B cell (primary cell): ENCODE data around the gene CTRB2. TPM values are rescaled to one million over a fixed set of nuclear protein-coding genes. Genes with fewer than 3 reads are reported as not detected.

Experiments used
- ATAC-seq: fragments of 200-7000 bp; cut with Tn5 transposase; one replicate; pipeline ENCODE4 v1.10.0; 2021; ENCODE audit warnings: low read depth, mild to moderate bottlenecking, moderate number of reproducible peaks, moderate library complexity
- CTCF ChIA-PET: fragments of 350-600 bp; sonication (Branson Sonifier 250); formaldehyde crosslinking; loops from one replicate; lab custom pipeline; 2021; ENCODE audit warnings: antibody characterized with exemption, inconsistent platforms; lab: Charles Lee
- POLR2A ChIA-PET: fragments of 350-600 bp; sonication (Branson Sonifier 250); formaldehyde crosslinking; loops from one replicate; lab custom pipeline; 2021; ENCODE audit warnings: antibody characterized with exemption; lab: Charles Lee
- DNase-seq: peaks from one replicate; pipeline ENCODE4 v3.0.0; 2013
- H2AFZ ChIP-seq: 2 replicates; pipeline ENCODE4 v1.6.1; 2012; ENCODE audit warnings: mild to moderate bottlenecking, low read depth, low read length; ENCODE audit not compliant: insufficient read depth, poor library complexity, severe bottlenecking
- H3K27ac ChIP-seq, 2 donors: 1 replicate in 1 of 2; 2 replicates in 1 of 2; pipeline ENCODE4 v1.5.1; 2012 to 2013; ENCODE audit warnings: low read length in 2 of 2, mild to moderate bottlenecking in 2 of 2, moderate library complexity in 1 of 2
- H3K27me3 ChIP-seq, 4 experiments: fragments of 200-600 bp in 1 of 4; sonication (generic) in 1 of 4; replicated peaks in 1 of 4; 1 replicate in 2 of 4; 2 replicates in 2 of 4; pipeline versions ENCODE4 v1.6.1 to v1.7.0; 2013 to 2016; ENCODE audit warnings: low read length in 3 of 4, mild to moderate bottlenecking in 2 of 4, mixed read lengths in 1 of 4, moderate library complexity in 1 of 4; ENCODE audit not compliant: insufficient read depth in 4 of 4, control insufficient read depth in 3 of 4; ENCODE audit errors: control extremely low read depth in 1 of 4
- H3K36me3 ChIP-seq, 2 experiments: replicated peaks in 1 of 2; 1 replicate in 1 of 2; 2 replicates in 1 of 2; pipeline versions ENCODE4 v1.6.1 to v1.7.1; 2013; ENCODE audit warnings: low read length in 1 of 2; ENCODE audit not compliant: insufficient read depth in 2 of 2, control insufficient read depth in 1 of 2; ENCODE audit errors: control extremely low read depth in 1 of 2, extremely low read depth in 1 of 2
- H3K4me1 ChIP-seq, 2 donors: fragments of 200-600 bp in 1 of 2; sonication (generic) in 1 of 2; 1 replicate in 1 of 2; 2 replicates in 1 of 2; pipeline versions ENCODE4 v1.5.1 to v1.6.1; 2013 to 2017; ENCODE audit warnings: low read length in 2 of 2; ENCODE audit not compliant: control insufficient read depth in 2 of 2, insufficient read depth in 2 of 2
- H3K4me2 ChIP-seq: replicated peaks from 2 replicates; pipeline ENCODE3; 2012; ENCODE audit warnings: mild to moderate bottlenecking, low read depth, low read length; ENCODE audit not compliant: poor library complexity, severe bottlenecking
- H3K4me3 ChIP-seq, 5 experiments: fragments of 200-600 bp in 1 of 5; sonication (generic) in 1 of 5; 1 replicate in 3 of 5; 2 replicates in 2 of 5; pipeline versions ENCODE4 v1.5.1 to v1.7.0; 2011 to 2016; ENCODE audit warnings: low read length in 4 of 5, mild to moderate bottlenecking in 4 of 5, low read depth in 2 of 5, control low read depth in 1 of 5, moderate library complexity in 1 of 5; ENCODE audit not compliant: insufficient read depth in 1 of 5; ENCODE audit errors: control extremely low read depth in 1 of 5, extremely low read depth in 1 of 5
- H3K79me2 ChIP-seq: fragments of 200-600 bp; sonication (generic); one replicate; pipeline ENCODE4 v1.6.0; 2016; ENCODE audit warnings: low read length; ENCODE audit not compliant: control insufficient read depth, insufficient read depth
- H3K9ac ChIP-seq: fragments of 200-600 bp; sonication (generic); 2 replicates; pipeline ENCODE4 v1.6.1; 2017; ENCODE audit warnings: mild to moderate bottlenecking, low read length, moderate library complexity
- H3K9me3 ChIP-seq, 3 donors: one replicate each; pipeline versions ENCODE4 v1.6.1 to v1.7.1; 2013; ENCODE audit warnings: low read length in 2 of 3; ENCODE audit not compliant: control insufficient read depth in 2 of 3, insufficient read depth in 1 of 3; ENCODE audit errors: control extremely low read depth in 1 of 3
- H4K20me1 ChIP-seq: 2 replicates; pipeline ENCODE4 v1.6.0; 2012; ENCODE audit warnings: mild to moderate bottlenecking, low read length; ENCODE audit not compliant: insufficient read depth, control insufficient read depth, poor library complexity, severe bottlenecking
- H3K27ac Mint-ChIP-seq: one replicate; pipeline ENCODE4 v1.8.0; 2021; ENCODE audit warnings: mixed read lengths
- H3K27me3 Mint-ChIP-seq: one replicate; pipeline ENCODE4 v1.8.0; 2021; ENCODE audit warnings: mixed read lengths
- H3K4me1 Mint-ChIP-seq: one replicate; pipeline ENCODE4 v1.8.0; 2021; ENCODE audit warnings: mixed read lengths
- H3K4me3 Mint-ChIP-seq: one replicate; pipeline ENCODE4 v1.8.0; 2021; ENCODE audit warnings: mixed read lengths
- H3K9me3 Mint-ChIP-seq: one replicate; pipeline ENCODE4 v1.8.0; 2022; ENCODE audit warnings: mixed read lengths; ENCODE audit not compliant: insufficient read depth
- CTCF ChIP-seq: fragments of 200-600 bp; IDR thresholded peaks from one replicate; pipeline ENCODE4 v1.8.0; 2022; ENCODE audit warnings: antibody characterized with exemption, mild to moderate bottlenecking
- WGBS: methylation state at CpG from one replicate; pipeline ENCODE4 v1.1.5; 2013; ENCODE audit warnings: missing lambda C conversion rate; ENCODE audit not compliant: insufficient coverage; 5-methylcytosine and 5-hydroxymethylcytosine counted together
- intact Hi-C: fragments of 100-400 bp; cut with micrococcal nuclease; formaldehyde crosslinking; loops from one replicate; pipeline ENCODE4 v1.10.0; 2022
- polyA plus RNA-seq: library from polyadenylated mRNA; depleted of rRNA; stranded (reverse); fragments of >200 nt; gene quantifications from 2 replicates; pipeline ENCODE4 v1.2.3, GENCODE V29; 2012
- total RNA-seq, 2 donors: library from RNA; stranded (reverse); fragments of 120-200 nt in 1 of 2; gene quantifications; 1 replicate in 1 of 2; 2 replicates in 1 of 2; pipeline versions ENCODE4 v1.2.3 to v1.2.4, GENCODE V29; 2013 to 2022

The CTRB2 gene
- total and polyA plus RNA-seq, 2 donors (not counting 1 experiment from before 2014, with no cell fraction given), result not detected

- H3K9ac ChIP-seq, result no peak overlapping the region
- no peaks in the 10 kb centered on the region for H3K79me2 ChIP-seq
- peaks cover 0 to 88% (median 39%) of the 10 kb centered on the region in 4 experiments for H3K27me3 ChIP-seq
- intact Hi-C loops, result no loop called here
- H3K27ac ChIP-seq, result no peak overlapping the region
- peaks cover 13 to 20% of the 10 kb centered on the region in 2 donors for H3K4me1 ChIP-seq
- DNase-seq, result no peak
- Mint-ChIP-seq H3K27ac (no peak overlapping the region), H3K27me3 (peaks cover 42% of the 10 kb centered on the region), H3K4me1 (peaks cover 13% of the 10 kb centered on the region), H3K4me3 (no peak overlapping the region), H3K9me3 (no peaks in the 10 kb centered on the region)
- ChIA-PET POLR2A (no interaction called here), CTCF (interaction anchor here (1.0 kb wide), 1 partner anchor 570 kb away, joined by 5 read pairs; no protein-coding TSS in a partner anchor)
- H4K20me1 ChIP-seq, result peaks cover 8% of the 10 kb centered on the region
- TF ChIP-seq CTCF, result no peak
- 92% methylated on average over 12 of the region's 15 CpGs for WGBS
- H2AFZ ChIP-seq, result no peak overlapping the region
- no peak overlapping the region for H3K4me3 ChIP-seq
- no peaks in the 10 kb centered on the region for H3K36me3 ChIP-seq
- no peak overlapping the region for H3K4me2 ChIP-seq
- ATAC-seq, result no peak
- H3K9me3 ChIP-seq, result peaks cover 0 to 13% (median 0%) of the 10 kb centered on the region in 3 donors
These were observed 46.3 kb upstream of the CTRB2 start for GRCh38 chr16:75252946-75253911.
